ENCODE data around the gene ADM2.
A peak's percentile ranks its signal among the peaks of the same experiment; 100 is the strongest.

The ADM2 gene

DNA sequence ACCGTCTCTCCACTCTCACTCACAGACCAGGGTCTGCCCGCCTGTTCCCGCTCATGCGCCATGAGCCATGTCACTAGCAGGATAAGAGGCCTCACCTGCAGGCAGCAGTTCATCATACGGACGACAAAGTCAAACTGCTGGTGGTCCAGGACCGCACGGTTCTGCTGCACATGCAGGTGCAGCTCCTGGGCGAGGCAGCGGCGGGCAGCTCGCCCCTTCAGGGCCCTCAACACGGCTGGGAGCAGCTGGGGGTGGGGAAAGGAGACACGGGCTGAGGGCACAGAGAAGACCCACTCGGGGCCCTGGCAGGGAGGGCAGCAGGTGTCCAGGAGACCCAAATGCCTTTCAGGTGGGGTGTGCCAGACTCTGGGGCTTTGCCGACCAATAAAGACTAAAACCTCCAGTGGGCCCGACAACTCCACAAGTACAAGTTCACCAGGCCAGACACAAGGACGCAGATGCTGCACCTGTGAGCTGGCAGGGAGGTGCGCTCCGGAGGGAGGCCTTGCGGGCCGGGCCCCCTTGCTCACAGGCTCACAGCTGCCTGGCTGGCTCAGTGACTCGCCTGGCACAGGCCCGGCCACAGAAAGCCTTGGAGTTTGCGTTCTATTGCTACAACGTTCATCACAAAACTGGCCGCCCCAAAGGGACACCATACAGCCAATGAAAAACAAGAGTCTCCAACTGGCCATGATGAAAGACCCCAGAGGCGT is 18.0 kb upstream of the ADM2 start:
- Mint-ChIP-seq H3K9me3 (no peaks in the 10 kb centered on the region), H3K36me3 (ENCODE audit: low read depth) (peaks cover 18% of the 10 kb centered on the region), H3K27me3 (ENCODE audit: low read depth, poor library complexity) (no peaks in the 10 kb centered on the region), H3K27ac (peak overlapping the region; percentile 59), H3K4me1 (no peaks in the 10 kb centered on the region), H3K4me3 (no peak overlapping the region)
- TF ChIP-seq CTCF (IDR thresholded peaks at IDR 0.05): no peak
- DNase-seq: no peak

DNA sequence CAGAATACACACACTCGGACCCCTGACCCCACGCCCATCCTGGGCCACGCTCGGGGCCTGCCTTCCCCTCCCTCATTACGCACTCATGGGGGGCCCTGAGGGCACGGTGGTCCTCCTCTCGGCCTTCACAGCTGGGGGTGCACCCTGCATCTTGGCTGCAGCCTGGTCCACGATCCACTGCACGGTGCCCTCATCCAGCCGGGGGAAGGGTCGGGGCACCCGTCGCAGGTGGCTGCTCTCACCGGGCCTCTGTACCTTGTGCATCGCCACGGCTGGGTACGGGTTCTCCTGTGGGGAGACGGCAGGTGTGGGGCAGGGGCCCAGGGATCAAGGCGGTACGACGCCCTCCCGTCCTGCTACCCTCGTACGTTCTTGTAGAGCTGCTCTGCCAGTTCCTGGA is 16.9 kb upstream of the ADM2 start:
- no peaks in the 10 kb centered on the region for H3K27me3 Mint-ChIP-seq (ENCODE audit: low read depth, poor library complexity)
- H3K9me3 Mint-ChIP-seq: no peaks in the 10 kb centered on the region
- no peak for DNase-seq
- H3K4me1 Mint-ChIP-seq: no peaks in the 10 kb centered on the region
- peaks cover 18% of the 10 kb centered on the region for H3K36me3 Mint-ChIP-seq (ENCODE audit: low read depth)
- H3K4me3 Mint-ChIP-seq: no peak overlapping the region
- no peak for TF ChIP-seq CTCF (IDR thresholded peaks at IDR 0.05)
- no peak overlapping the region for H3K27ac Mint-ChIP-seq

DNA sequence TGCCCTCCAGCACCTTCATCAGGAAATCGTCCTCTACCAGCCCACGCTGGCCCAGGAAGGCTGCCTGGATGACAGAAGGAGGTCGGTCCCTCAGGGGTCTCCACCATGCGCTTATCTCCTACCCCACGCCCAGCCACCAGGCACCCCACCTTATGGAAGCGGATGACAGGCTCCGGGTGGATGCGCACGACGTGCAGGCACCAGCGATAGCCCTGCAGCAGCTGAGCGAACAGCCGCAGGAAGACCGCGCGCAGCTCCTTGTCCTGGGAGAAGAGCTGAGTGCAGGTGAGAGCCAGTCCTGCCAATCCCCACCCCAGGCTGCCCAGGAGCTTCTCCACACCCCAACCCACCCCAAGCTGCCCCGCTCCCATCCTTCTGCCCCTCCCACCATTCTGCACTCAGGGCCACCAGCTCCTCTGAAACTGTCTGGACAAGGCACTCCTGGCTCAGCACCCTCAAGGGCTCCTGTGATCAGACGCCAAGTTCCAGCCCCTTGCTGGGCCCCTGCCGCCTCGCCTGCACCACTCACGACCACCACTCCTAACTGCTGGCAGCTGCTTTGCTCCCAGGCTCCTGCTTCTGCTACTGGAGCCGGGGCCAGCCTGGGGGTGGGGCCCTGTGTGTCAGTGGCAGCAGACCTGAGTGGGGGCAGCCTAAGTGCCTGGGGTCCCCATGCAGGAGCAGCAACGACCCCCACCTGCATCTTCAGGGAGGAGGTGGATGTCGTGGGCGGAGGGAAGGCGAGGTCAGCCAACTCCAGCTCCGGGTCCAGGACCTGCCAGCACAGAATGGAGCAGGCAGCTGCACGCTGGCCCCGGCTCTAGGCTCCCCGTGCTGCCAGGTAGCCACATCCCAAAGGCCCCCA is 16.0 kb upstream of the ADM2 start:
- Mint-ChIP-seq H3K9me3 (no peaks in the 10 kb centered on the region), H3K4me3 (no peak overlapping the region), H3K27me3 (ENCODE audit: low read depth, poor library complexity) (no peaks in the 10 kb centered on the region), H3K36me3 (ENCODE audit: low read depth) (peaks cover 18% of the 10 kb centered on the region), H3K4me1 (peaks cover 3% of the 10 kb centered on the region), H3K27ac (no peak overlapping the region)
- no peak for TF ChIP-seq CTCF (IDR thresholded peaks at IDR 0.05)
- DNase-seq: no peak

- no peak overlapping the region for H3K27ac Mint-ChIP-seq
- no peak overlapping the region for H3K4me3 Mint-ChIP-seq
- no peak for DNase-seq
- H3K36me3 Mint-ChIP-seq (ENCODE audit: low read depth): peaks cover 14% of the 10 kb centered on the region
- no peak for TF ChIP-seq CTCF (IDR thresholded peaks at IDR 0.05)
- no peaks in the 10 kb centered on the region for H3K27me3 Mint-ChIP-seq (ENCODE audit: low read depth, poor library complexity)
- no peaks in the 10 kb centered on the region for H3K9me3 Mint-ChIP-seq
- peaks cover 20% of the 10 kb centered on the region for H3K4me1 Mint-ChIP-seq
Measured at GRCh38 chr22:50467341-50467740, 14.0 kb upstream of the ADM2 start.

DNA sequence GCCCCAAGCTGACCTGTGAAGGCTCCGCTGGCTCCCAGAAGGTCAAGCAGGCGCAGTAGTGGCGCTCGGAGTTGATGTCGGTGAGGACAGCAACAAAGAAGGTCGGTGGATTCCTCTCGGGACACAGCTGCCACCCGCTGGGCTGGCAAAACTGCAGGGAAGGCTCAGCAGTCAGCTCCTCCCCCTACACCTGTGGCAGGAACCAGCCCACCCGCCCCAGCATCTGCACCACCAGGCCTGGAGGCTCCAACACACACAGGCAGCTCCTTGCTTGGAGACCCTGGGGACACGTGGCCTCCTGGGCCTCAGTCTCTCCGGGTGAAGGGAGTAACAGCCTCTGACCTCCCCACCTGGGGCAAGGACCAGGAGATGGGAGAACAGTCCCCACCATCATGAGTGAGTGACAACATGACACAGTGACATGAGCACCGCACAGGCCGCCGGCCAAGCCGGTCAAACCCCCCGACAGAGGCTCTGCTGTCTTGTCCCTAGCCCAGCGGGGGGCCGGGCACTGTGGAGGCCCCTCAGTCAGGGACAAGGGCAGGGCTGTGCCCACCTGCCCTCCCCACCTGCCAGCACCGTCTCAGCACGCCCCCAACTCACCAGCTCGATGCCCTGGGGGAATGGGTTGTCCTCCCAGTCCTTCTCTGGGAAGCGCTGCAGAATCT is 13.4 kb upstream of the ADM2 start:
- no peaks in the 10 kb centered on the region for H3K9me3 Mint-ChIP-seq
- no peaks in the 10 kb centered on the region for H3K27me3 Mint-ChIP-seq (ENCODE audit: low read depth, poor library complexity)
- H3K36me3 Mint-ChIP-seq (ENCODE audit: low read depth): peaks cover 14% of the 10 kb centered on the region
- no peak overlapping the region for H3K4me3 Mint-ChIP-seq
- TF ChIP-seq CTCF (IDR thresholded peaks at IDR 0.05): no peak
- DNase-seq: no peak
- H3K4me1 Mint-ChIP-seq: peaks cover 25% of the 10 kb centered on the region
- H3K27ac Mint-ChIP-seq: no peak overlapping the region

All from nephron progenitor cell (in vitro differentiated cells).